NCI-H524 (cell line): Measurements from ENCODE around the gene RHBG.

Experiments
- DNase-seq, 2 experiments: peaks; one replicate each; lab custom pipeline; 2025; lab: John Stamatoyannopoulos, UW

The RHBG gene

DNA sequence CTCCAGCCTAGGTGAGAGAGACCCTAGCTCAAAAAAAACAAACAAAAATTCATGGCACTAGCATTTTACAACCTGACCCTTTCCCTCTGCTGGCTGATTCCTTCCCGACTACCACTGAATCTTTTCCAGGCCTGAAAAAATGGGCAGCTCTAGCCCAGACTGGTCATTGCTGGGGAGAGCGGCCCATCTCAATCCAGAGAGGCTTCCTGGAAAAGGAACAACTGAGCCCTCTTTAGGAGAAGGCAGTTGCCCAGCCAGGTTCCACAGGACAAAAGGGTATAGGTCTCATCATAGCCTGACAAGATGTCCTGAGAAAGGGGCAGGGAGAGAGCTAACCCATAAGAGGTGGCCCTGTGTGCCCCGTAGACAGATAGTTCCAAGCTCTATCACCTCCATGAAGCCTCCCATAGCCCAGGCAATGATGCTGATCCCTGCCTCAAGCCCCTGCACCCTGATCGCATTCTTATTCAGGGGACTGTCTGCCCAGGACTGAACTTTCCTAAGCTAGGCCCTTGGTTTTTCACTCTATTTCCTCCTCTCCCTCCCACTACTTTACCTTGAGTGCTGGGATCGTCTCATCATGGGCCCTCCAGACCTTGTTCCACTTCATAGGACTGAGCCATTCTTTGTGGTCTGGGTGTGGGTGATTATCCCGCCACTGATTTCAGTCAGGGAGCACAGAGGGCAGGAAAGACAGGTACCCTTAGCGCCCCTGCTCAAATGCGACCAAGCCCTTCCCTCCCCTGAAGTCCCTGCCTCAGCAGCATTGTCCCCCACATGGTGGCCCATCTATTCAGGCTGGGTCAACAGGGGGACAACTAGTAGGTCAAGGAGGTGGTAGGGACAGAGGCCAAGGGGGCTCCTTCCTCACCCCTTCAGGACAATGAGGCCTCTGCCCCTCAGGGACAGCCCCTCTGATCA lies 18.2 kb downstream of the RHBG start:
- no peak for DNase-seq

DNA sequence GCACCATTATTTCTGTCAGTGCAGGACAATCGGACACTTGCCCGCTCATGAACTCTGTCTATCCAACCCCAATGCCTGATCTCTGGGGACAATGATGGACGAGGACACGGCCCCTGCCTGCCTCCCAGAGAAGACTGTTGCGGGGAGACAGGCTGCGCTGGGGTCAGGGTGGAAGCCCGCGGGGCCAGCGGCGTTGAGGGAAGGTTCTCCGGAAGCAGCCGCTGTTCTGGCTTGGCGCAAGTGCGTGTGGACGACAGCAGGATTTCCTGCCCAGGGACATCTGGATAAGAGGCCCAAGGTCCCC lies 18.8 kb downstream of the RHBG start:
- DNase-seq = no peak

DNA sequence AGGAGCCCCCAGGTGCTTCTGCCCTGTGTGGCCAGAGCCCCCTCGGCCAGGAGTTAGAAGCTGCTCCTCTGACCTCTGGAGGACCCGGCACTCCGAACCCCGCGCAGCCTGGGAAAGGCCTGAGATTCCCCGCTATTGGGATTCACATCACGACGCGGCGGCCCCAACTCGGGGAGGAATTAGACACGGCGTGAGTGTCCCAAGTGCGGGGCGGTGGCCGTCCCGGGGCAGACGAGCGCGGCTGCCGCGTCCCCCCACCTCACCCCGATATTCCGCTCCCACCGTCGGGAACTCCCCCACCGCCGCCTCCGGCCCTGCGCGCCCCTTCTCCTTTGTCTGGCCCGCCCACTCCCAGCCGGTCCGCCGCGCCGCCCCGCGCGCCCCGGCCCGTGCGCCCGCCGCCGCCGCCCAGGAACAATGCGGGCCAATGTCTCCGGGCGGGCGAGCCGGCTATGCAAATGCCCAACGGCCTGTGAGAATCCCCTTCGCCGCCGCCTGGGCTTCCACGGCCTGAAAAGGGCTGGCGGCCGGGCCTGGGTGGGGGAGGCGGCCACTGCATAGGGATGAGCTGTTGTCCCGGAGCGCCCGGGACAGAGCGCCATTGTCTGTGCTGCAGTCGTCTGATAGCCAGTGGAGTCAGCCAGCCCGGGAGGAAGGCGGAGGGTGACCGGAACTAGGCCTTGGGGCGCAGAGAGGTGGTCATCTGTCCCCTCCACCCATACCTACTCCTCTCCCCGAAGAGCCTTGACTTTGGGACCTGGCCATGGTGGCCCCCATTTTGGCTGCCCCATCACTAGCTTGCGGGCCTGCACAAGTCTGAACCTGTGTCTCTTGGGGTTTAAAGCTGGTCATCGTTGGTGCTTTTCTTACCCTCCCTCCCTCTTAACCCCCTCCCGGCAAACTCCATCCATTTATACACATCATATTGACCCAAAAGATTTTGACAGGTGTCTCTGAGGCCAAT lies 19.4 kb downstream of the RHBG start:
- DNase-seq = no peak

DNA sequence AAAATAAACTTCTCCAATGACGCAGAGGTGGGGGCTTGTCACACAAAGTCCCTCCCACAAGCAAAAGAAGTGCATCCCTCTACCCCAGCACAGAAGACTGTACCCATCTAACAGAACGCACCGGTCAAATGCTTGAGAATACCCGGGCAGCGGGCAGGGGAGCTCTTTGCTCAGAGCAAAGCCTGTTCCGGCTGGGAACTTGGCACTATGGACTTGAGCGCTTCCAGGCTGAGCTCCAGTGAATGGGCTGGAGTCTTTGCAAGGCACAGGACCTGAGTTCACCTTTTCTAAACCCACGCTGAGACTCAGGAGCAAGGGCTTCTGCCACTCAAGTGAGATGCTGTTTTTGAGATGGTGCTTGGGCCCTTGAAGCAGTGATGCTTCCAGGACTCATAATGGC lies 20.3 kb downstream of the RHBG start:
- DNase-seq = no peak

DNA sequence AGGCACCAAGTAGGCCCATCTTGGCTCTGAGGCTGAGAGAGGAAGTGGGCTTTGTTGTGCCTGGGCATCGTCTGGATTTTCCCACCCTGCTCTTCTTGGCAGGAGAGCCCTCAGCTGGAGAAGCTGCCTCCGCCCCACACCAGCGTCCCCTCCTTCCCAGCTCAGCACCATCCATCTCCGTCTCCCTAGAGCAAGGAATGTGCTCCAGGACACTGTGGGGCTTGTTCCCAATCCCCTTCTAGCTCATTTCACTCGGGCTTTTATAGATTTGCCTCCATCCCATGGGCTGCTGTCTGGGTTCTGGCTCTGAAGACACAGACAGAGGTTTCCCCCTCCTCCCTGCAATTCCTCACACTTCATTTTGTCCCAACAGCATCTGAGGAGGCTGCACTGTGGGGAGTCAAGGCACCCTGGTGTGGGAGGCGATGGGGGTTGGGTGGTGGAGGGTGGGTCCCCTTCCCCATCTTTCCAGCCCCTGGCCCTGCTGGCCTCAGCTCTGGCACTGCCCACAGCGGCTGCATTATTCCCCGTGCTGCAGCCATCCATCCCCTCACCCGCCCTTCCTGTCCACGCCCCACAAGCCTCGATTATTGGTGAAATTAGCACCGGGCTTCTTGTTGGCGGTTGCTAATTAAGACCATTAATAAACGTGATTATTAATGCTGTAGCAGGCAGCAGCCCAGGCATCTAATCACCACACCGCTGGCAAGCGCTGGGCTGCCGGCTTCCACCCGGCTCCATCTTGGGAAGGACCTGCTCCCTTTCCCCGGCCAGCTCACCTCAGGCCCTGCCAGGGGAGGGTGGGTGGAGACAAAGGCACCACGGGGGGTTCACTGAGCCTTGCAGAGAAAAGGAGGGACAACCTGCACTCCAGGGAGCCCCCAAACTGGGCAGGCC lies 21.7 kb downstream of the RHBG start:
- no peak for DNase-seq

DNA sequence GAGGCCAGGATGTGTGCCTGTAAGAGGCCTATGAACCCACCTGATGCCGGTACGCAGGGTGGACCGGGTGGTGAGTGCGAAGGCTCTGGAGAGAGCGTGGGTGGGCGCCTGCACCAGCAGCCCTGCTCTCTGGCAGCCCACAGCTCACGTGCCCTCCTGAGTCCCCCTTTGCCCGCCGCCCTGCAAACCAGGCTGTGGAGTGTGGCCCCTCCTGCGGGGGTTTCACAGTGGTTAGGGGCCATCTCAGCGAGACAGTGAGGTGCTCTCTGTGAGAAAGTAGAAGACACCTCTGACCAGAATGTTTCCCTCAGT lies 22.3 kb downstream of the RHBG start:
- DNase-seq = no peak

DNA sequence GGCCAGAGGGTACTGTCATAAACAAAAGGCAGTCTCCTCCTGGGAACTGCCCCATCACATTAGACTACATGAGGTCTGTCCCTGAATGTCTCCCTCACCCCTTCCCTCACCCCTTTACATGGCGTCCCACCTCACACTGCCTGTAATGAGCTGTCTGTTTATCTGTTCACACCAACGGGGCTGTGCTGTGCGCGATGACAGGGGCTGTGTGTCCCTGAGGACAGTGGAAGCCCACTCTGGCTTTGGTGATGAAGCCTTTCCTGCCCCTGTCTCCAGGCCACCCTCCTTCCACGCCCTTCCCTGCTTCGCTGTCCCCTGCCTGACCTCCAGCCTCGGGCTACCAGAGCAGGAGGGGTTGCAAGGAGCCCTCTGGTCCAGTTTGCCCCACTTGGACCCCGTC lies 22.7 kb downstream of the RHBG start:
- no peak for DNase-seq

DNA sequence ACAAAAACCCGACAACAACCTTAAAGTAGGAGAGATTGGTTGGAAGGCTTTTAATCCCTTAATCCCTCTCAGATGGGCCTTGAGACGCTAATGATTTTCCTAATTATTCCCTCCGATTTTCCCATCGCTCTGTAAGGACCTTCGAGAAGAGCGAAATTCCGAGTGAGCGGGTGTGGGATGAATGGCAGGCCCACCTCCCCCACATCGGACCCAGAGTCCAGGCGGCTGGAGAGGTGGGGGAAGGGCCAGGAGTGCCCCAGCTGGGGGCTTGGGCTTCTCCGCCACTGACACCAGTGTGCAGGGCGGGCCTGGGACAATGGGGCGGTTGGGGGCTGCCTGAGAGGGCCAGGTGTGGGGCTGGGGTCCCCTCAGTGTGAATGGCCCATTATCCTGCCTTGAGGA lies 23.4 kb downstream of the RHBG start:
- peak; percentile 63 to 77 for DNase-seq

DNA sequence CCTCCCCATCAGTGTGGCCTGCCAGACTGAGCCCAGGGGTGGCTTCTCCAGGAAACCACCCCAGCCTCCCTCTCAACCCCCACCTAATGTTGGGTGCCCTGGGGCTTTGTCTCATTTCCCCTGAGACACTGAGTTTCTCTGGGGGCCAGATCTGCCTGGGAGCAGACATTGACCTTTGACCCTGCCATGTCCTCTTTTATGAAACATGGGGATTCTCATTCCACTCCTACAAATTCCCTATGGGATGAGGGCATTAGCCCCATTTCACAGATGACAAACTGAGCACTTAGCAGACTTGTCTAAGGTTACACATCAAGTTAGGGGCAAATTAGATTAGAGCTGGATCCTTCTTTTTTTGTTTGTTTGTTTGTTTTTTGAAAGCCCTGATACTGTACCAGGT lies 24.1 kb downstream of the RHBG start:
- DNase-seq = no peak

DNA sequence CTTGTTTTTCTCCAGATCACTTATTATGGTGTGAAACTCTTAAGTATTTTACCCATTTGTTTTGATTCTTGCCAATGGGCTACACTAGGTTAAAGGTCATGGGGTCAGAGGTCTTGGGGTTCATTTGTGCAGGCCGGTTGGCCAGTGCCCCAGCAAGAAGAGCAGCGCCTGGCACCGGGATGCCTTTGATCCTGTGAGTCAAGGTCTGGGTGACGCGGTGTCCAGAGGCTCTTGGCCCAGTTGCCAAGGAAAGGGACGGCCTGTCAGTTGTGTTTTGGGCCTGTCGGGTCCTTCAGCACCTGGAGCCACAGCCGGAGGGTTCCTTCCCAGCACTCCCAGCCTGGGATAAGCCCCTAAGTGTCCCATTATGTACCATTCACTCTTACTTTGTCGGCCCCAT lies 25.1 kb downstream of the RHBG start:
- DNase-seq = no peak

DNA sequence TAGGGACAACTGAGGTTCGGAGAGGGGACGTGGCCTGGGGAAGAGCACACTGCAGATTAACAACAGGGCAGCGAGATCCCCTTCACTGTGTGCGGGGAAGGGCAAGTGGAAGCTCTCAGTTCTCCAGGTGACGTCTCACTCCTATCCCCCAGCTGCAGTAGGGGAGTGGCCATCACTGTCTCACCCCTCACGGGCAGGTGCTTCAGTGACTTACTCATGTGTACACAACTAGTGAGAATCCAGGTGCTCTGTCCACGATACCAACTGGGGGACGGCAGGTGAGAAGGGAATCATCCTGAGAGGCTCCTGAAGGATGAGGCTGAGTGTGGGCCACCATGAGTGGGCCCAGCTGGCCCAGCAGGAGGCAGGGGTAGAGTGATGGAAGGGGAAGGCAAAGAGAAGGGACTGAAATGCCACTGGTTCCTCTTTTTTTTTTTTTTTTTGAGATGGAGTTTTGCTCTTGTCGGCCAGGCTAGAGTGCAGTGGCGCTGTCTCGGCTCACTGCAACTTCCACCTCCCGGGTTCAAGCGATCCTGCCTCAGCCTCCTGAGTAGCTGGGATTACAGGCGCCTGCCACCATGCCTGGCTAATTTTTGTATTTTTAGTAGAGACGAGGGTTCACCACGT lies 25.9 kb downstream of the RHBG start:
- no peak for DNase-seq

DNA sequence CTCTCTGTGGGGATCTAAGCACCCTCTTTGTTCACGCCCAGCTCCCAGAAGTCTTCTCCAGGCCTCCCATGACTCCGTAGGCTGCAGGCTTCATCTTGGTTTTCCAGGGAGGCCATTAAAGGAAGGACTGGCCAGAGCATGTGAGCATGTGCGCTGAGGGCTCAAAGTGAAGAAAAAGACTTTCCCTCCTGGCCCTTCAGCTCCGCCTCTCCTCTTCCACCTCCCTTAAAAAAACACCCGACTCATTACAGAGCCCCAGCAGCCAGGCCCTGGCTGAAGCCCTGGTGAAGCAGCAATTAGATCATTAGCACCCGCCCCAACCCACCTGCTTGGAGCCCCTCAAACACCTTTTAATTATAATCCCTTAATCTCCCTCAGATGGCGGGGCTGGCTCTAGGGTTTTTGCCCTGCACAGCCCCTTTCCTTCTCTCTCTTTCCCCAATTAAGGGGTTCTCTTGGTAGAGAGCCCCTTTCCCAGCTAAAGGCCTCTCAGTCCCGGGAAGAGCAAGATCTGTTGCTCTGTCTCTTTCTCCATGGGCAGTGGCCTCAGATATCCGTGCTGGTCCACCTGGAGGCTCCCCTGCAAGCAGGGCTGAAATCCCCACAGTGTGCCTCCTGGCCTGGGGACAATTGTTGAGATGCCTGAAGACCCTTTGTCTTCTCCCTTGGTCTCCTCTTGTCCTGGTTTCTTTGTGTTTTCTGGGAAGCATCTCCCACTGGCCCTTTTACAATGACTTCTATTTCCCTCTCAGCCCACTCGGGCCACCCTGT lies 30.5 kb downstream of the RHBG start:
- peak; percentile 89 to 92 for DNase-seq

DNA sequence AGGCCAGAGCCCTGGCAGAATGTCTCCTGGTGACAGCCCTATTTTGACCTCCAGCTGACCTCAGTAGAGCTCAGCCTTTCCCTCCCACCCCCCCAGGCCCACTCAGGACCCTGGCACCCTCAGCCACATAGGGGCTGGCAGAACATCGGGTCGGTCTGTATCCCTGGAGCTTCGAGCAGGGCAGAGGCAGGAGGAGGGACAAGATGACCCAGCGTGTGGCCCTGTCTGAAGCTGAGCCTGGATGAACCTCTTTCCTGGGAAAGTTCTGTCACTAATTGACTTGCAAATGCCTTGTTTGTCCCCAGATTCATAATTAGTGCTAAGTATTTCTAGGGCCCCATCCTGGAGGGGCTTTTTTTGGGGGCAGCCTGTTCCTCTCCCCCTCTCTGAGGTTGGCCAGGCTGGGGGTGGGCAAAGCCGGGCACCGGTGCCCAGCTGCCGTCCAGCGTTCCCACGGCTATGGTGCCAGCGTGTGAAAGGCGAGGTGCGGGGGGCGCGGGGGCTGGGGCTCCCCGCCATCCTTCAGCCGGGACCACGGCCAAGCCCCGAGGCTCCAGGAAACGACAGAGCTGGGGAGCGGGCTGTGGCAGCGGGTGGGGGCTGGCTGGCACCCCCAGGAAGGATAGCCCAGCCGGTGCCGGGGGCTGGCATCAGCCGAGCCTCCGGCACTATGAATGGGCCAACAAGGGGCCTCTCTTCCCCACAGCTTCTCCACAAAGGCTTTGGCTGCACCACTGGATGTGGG lies 31.4 kb downstream of the RHBG start:
- no peak for DNase-seq

DNA sequence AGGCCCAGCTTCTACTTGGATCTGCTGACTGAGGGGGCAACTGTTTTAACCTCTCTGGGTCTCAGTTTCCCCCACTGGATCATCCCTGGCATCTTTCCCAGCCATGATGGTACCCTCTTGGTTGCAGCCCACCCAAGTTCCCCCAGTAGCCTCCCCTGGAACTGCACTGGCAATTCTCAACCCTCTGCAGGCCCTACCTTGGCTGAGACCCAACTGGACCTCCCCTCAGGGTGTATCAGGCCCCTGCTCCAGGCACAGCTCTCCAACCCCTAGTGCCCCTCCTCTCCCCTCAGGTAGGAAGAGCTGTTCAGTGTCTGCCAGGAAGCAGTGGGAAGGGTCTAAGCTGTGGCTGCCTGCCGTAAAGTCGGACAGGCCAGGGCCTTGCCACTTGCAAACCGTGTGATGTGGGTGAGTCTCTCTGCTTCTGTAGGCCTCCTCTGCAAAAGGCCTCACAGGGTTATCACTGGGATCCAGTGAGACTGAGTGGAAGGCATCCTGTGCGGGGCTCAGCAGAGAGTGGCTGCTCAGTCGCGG lies 32.1 kb downstream of the RHBG start:
- DNase-seq = no peak

DNA sequence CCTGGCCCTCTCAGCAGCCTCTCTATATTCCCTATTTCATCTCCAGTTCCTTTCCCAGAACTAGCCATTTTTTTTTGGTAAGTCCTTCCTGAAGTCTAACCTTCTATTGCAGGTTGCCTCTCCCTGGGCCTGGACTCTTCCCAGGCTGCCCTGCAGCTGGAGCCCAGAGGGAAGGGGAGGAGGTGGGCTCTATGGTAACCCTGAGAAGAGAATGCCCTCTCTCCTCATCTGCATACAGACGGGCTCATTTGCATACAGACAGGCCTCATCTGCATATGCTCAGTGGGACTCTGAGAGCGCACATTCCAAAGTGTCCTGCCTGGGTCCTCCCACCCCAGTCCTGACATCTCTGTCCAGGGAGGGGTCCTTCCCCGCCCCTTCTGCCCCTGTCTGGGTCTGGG lies 32.7 kb downstream of the RHBG start:
- no peak for DNase-seq

DNA sequence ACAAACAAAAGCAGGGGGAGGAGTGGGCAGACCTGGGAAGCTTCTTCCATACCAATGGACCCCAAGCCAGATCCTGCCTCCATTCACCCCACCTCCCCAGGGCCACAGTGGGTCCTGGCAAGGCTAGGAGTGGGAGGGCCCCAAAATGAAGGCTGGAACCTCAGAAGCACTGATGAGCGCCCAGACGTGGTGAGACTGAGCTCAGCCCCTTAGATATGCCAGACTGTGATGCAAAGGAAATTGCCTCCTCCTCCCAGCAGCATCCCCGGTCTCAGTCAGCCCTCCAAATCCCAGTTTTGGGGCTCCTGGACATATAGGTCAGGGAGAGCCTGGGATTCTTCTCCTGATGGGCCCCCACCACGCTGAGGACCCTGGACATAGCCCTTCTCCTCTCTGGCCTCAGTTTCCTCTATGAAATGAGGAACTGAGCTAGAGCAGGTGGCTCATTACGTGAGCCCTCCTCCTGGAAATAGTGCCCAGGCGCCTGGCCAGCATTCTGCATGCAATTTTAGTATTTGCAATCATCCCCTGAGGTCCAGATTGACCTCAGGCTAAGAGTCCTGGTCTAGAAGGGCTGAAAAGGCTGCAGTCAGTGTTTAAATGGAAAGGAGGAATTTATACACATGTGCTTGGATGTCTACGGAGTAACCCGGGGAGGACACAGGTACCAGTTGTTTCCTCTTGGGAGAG lies 33.5 kb downstream of the RHBG start:
- DNase-seq = no peak

DNA sequence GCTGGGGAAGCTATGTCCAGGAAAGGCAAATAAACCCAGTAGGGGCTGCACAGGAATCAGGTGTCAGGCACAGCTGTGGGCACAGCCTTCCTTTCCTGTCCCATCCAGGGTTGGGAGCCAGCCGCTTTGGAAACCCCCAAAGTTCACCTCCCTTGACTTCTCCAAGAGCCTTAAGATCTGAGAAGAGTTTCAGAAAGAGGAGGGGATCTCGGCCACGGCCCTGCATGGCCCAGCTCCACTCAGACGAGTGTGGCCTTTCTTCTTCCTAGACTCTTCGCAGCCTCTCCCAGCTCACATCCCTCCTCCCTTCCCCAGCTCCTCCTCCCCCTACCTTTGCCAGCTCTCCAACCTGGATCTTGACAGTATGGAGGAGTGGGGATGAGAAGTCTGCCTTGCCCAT lies 36.7 kb downstream of the RHBG start:
- no peak for DNase-seq

DNA sequence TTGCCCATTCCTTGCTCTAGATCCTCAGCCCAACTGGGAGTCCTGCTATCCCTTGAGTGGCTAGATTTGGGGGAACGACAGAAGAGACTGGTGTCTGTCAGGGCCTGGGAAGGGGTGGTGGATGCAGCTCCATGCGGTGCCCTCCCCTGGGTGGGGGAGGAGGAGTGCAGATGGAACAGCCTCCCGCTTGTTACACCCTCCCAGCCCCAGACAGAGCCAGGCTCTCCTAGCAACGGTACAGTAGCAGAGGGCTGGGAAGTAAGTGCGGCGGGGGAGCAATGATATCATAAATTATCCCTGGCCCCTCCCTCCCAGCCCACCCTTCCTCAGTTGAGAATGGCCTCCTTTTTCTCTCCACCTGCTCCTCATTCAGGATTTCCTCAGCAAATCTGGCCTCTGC lies 37.2 kb downstream of the RHBG start:
- peak; percentile 45 to 67 for DNase-seq

DNA sequence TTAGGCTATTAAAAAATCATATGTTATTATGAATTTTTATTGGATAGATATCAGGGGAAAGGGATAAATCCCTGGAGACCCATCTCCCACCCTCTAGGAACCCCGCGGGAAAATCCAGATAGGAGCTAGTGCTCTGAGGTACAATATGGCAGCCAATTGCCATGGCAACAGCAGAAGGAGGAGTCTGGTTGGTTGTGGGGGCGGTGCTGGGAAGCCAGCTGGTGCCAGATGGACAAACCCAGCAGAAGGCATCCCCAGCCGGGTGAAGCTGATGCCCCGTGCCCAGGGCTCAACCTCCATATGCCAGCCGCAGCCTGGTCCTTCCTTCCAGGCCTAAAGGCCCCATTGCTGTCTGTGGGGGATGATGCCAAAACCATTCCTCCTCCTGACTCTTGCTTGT lies 38.3 kb downstream of the RHBG start:
- DNase-seq = peak; percentile 96 to 97
